OCI-LY1 (cell line): ENCODE results near the gene PTPRA.

Source experiments
- CTCF ChIP-seq: fragments of 200-600 bp; sonication (generic), shearing (Covaris generic); IDR thresholded peaks from 2 replicates; pipeline ENCODE4 v1.5.1; 2017; ENCODE audit warnings: mild to moderate bottlenecking, antibody characterized with exemption, low read length, moderate library complexity, mixed read lengths
- EZH2 ChIP-seq: fragments of 200-600 bp; sonication (generic), shearing (Covaris generic); IDR thresholded peaks from 2 replicates; pipeline ENCODE4 v1.8.0; 2017; ENCODE audit warnings: borderline replicate concordance, mixed run types, mild to moderate bottlenecking, antibody characterized with exemption, low read length, moderate library complexity, mixed read lengths

- TF ChIP-seq CTCF (no peak), EZH2 (no peak)
Measured at GRCh38 chr20:2866236-2866635, 7.0 kb upstream of the PTPRA start.
